K562 (cell line): ENCODE results near the gene POFUT2. TPM values are rescaled to one million over a fixed set of nuclear protein-coding genes. Genes with fewer than 3 reads are reported as not detected.
A peak's percentile ranks its signal among the peaks of the same experiment; 100 is the strongest.

ENCODE experiments used
- ATF1 ChIP-seq, 2 experiments: fragments of 450-650 bp in 1 of 2; IDR thresholded peaks; 2 replicates each; pipeline ENCODE4 v1.6.1; 2016; ENCODE audit warnings: missing compliant biosample characterization in 1 of 2, missing genetic modification characterization in 1 of 2
- CCNT2 ChIP-seq: IDR thresholded peaks from 2 replicates; pipeline ENCODE4 v1.6.1; 2011; ENCODE audit warnings: borderline replicate concordance, low read depth, mild to moderate bottlenecking, moderate library complexity, mixed read lengths, low read length; ENCODE audit not compliant: insufficient read length; ENCODE audit errors: extremely low read depth
- CEBPB ChIP-seq: fragments of 450-650 bp; IDR thresholded peaks from 2 replicates; pipeline ENCODE4 v1.6.1; 2016; ENCODE audit warnings: missing genetic modification characterization, missing compliant biosample characterization
- CREB1 ChIP-seq, 2 experiments: sonication (generic) in 1 of 2; formaldehyde crosslinking in 1 of 2; IDR thresholded peaks; 2 replicates each; pipeline versions ENCODE4 v1.6.1 to v1.8.0; 2012 to 2022; ENCODE audit warnings: inconsistent platforms in 1 of 2, mild to moderate bottlenecking in 1 of 2, missing genetic modification reagents in 1 of 2, moderate library complexity in 1 of 2
- CTBP1 ChIP-seq: fragments of 450-650 bp; IDR thresholded peaks from 2 replicates; pipeline ENCODE4 v1.6.1; 2016; ENCODE audit warnings: borderline replicate concordance
- FOXJ2 ChIP-seq: fragments of 200-800 bp; sonication (Bioruptor generic); IDR thresholded peaks from 2 replicates; pipeline ENCODE4 v1.6.1; 2016; ENCODE audit warnings: missing genetic modification characterization, missing compliant biosample characterization
- GATAD2A ChIP-seq: fragments of 450-650 bp; IDR thresholded peaks from 2 replicates; pipeline ENCODE4 v1.6.1; 2017
- HMG20B ChIP-seq: fragments of 250-450 bp; sonication (Bioruptor Pico); IDR thresholded peaks from 2 replicates; pipeline ENCODE4 v1.5.0; 2021; ENCODE audit warnings: mild to moderate bottlenecking
- HMGN3 ChIP-seq: IDR thresholded peaks from 2 replicates; pipeline ENCODE4 v1.6.1; 2011; ENCODE audit warnings: borderline replicate concordance, low read depth, mild to moderate bottlenecking, mixed read lengths, low read length; ENCODE audit not compliant: insufficient read length; ENCODE audit errors: extremely low read depth
- HOXB6 ChIP-seq: fragments of 250-450 bp; sonication (Bioruptor Pico); IDR thresholded peaks from 2 replicates; pipeline ENCODE4 v1.5.1; 2022; ENCODE audit warnings: mild to moderate bottlenecking, borderline replicate concordance
- SMAD4 ChIP-seq: fragments of 250-450 bp; sonication (Bioruptor Pico); conservative IDR thresholded peaks from 2 replicates; pipeline ENCODE4 v1.8.0; 2021; ENCODE audit warnings: inconsistent platforms, mild to moderate bottlenecking, moderate library complexity
- TFAP4 ChIP-seq: sonication (generic); formaldehyde crosslinking; IDR thresholded peaks from 2 replicates; pipeline ENCODE4 v1.8.0; 2022; ENCODE audit warnings: missing genetic modification reagents, mild to moderate bottlenecking, moderate library complexity, borderline replicate concordance
- polyA plus RNA-seq, 8 experiments: library from polyadenylated mRNA; depleted of rRNA in 4 of 8; stranded (reverse) in 5 of 8; unstranded in 3 of 8; fragments of >200 nt; fragmentation: Nextera tagmentation in 2 of 8; fragmentation: Illumina TruSeq in 1 of 8; extraction: Ambion mirVana in 2 of 8; extraction: Trizol in 1 of 8; gene quantifications; 2 replicates each; pipeline versions ENCODE4 v1.2.1 to v1.2.3, GENCODE V29; 2011 to 2014; ENCODE audit warnings: inconsistent platforms in 1 of 8, missing spikeins in 1 of 8
- total RNA-seq, 7 experiments: library from RNA; depleted of rRNA in 6 of 7; stranded (reverse); fragments of >200 nt in 6 of 7; fragmentation: Illumina TruSeq in 2 of 7; extraction: Trizol in 2 of 7; gene quantifications; 2 replicates each; pipeline versions ENCODE4 v1.2.1 to v1.2.3, GENCODE V29; 2011 to 2021; ENCODE audit warnings: low replicate concordance in 1 of 7
- TF ChIP-seq, protein P1 (sequence below), 2 experiments: fragments of 450-650 bp in 1 of 2; sonication (generic) in 1 of 2; formaldehyde crosslinking in 1 of 2; IDR thresholded peaks in 1 of 2; conservative IDR thresholded peaks in 1 of 2; 2 replicates each; pipeline versions ENCODE4 v1.6.1 to v1.8.1; 2016 to 2023; ENCODE audit warnings: mild to moderate bottlenecking in 2 of 2, moderate library complexity in 2 of 2, inconsistent platforms in 1 of 2, missing genetic modification reagents in 1 of 2
- TF ChIP-seq, protein P2 (sequence below): sonication (generic); formaldehyde crosslinking; IDR thresholded peaks from 2 replicates; pipeline ENCODE4 v1.8.0; 2022; ENCODE audit warnings: missing genetic modification reagents, mild to moderate bottlenecking, borderline replicate concordance
- TF ChIP-seq, protein P3 (sequence below): sonication (generic); formaldehyde crosslinking; IDR thresholded peaks from 2 replicates; pipeline ENCODE4 v1.8.0; 2023; ENCODE audit warnings: mild to moderate bottlenecking, missing genetic modification reagents
- TF ChIP-seq, protein P4 (sequence below): sonication (generic); formaldehyde crosslinking; IDR thresholded peaks from 2 replicates; pipeline ENCODE4 v1.8.1; 2023; ENCODE audit warnings: mild to moderate bottlenecking, missing genetic modification reagents

The POFUT2 gene
- total and polyA plus RNA-seq, 9 of the 15 experiments (the other 6 are each of a cell fraction or from before 2014, with no cell fraction given) = 1.1 to 24.2 (median 11.0) TPM

- no peak for TF ChIP-seq ATF1 (CRISPR knock-in tag; IDR thresholded peaks at IDR 0.05)
- peak; percentile 53; the same call in 1 of the 2 replicates for TF ChIP-seq ATF1 (tag; IDR thresholded peaks at IDR 0.05)
- TF ChIP-seq CTBP1 = no peak; the same call in 1 of the 2 replicates
- no peak for TF ChIP-seq HMG20B (CRISPR knock-in tag)
- TF ChIP-seq, protein P1, sequence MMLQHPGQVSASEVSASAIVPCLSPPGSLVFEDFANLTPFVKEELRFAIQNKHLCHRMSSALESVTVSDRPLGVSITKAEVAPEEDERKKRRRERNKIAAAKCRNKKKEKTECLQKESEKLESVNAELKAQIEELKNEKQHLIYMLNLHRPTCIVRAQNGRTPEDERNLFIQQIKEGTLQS (IDR thresholded peaks at IDR 0.05) = peak; percentile 93
- TF ChIP-seq, protein P1 (CRISPR knock-in tag; conservative IDR thresholded peaks at IDR 0.05) = 0 out of 2 replicates have a peak, but pooled peaks have one; percentile 38
- peak; percentile 45 for TF ChIP-seq HMGN3
- no peak for TF ChIP-seq FOXJ2
- TF ChIP-seq CREB1 (IDR thresholded peaks at IDR 0.05) = no peak
- peak; percentile 29 for TF ChIP-seq CREB1 (CRISPR knock-in tag; IDR thresholded peaks at IDR 0.05)
- peak; percentile 36 for TF ChIP-seq CCNT2
- TF ChIP-seq, protein P2, sequence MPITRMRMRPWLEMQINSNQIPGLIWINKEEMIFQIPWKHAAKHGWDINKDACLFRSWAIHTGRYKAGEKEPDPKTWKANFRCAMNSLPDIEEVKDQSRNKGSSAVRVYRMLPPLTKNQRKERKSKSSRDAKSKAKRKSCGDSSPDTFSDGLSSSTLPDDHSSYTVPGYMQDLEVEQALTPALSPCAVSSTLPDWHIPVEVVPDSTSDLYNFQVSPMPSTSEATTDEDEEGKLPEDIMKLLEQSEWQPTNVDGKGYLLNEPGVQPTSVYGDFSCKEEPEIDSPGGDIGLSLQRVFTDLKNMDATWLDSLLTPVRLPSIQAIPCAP (CRISPR knock-in tag) = no peak
- no peak for TF ChIP-seq GATAD2A
- TF ChIP-seq, protein P3, sequence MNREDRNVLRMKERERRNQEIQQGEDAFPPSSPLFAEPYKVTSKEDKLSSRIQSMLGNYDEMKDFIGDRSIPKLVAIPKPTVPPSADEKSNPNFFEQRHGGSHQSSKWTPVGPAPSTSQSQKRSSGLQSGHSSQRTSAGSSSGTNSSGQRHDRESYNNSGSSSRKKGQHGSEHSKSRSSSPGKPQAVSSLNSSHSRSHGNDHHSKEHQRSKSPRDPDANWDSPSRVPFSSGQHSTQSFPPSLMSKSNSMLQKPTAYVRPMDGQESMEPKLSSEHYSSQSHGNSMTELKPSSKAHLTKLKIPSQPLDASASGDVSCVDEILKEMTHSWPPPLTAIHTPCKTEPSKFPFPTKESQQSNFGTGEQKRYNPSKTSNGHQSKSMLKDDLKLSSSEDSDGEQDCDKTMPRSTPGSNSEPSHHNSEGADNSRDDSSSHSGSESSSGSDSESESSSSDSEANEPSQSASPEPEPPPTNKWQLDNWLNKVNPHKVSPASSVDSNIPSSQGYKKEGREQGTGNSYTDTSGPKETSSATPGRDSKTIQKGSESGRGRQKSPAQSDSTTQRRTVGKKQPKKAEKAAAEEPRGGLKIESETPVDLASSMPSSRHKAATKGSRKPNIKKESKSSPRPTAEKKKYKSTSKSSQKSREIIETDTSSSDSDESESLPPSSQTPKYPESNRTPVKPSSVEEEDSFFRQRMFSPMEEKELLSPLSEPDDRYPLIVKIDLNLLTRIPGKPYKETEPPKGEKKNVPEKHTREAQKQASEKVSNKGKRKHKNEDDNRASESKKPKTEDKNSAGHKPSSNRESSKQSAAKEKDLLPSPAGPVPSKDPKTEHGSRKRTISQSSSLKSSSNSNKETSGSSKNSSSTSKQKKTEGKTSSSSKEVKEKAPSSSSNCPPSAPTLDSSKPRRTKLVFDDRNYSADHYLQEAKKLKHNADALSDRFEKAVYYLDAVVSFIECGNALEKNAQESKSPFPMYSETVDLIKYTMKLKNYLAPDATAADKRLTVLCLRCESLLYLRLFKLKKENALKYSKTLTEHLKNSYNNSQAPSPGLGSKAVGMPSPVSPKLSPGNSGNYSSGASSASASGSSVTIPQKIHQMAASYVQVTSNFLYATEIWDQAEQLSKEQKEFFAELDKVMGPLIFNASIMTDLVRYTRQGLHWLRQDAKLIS = no peak
- TF ChIP-seq, protein P4, sequence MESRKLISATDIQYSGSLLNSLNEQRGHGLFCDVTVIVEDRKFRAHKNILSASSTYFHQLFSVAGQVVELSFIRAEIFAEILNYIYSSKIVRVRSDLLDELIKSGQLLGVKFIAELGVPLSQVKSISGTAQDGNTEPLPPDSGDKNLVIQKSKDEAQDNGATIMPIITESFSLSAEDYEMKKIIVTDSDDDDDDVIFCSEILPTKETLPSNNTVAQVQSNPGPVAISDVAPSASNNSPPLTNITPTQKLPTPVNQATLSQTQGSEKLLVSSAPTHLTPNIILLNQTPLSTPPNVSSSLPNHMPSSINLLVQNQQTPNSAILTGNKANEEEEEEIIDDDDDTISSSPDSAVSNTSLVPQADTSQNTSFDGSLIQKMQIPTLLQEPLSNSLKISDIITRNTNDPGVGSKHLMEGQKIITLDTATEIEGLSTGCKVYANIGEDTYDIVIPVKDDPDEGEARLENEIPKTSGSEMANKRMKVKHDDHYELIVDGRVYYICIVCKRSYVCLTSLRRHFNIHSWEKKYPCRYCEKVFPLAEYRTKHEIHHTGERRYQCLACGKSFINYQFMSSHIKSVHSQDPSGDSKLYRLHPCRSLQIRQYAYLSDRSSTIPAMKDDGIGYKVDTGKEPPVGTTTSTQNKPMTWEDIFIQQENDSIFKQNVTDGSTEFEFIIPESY (CRISPR knock-in tag) = peak; percentile 68; the same call in 1 of the 2 replicates
- TF ChIP-seq SMAD4 (CRISPR knock-in tag) = peak; percentile 82
- TF ChIP-seq HOXB6 = no peak
- peak; percentile 67; the same call in 1 of the 2 replicates for TF ChIP-seq TFAP4 (CRISPR knock-in tag)
- TF ChIP-seq CEBPB (tag) = peak; percentile 88
These were observed 19.3 kb upstream of the POFUT2 start (continued) for GRCh38 chr21:45306832-45307571.
